Dermis microvascular lymphatic vessel endothelial cell (primary cell): ENCODE measurements around the gene CD6. TPM values are rescaled to one million over a fixed set of nuclear protein-coding genes. Genes with fewer than 3 reads are reported as not detected.
"Not testable (repeated sequence)": the region's sequence is repeated elsewhere in the genome, so short reads cannot be mapped to it uniquely, and the experiment has no call there.

ENCODE experiments used
- DNase-seq, 2 donors: peaks; one replicate each; pipeline versions ENCODE4 v3.0.0 to v3.0.0-alpha.2; 2010; ENCODE audit warnings: low read depth in 2 of 2
- total RNA-seq: library from RNA; depleted of rRNA; stranded (reverse); fragments of >200 nt; gene quantifications from 2 replicates; pipeline ENCODE4 v1.2.1, GENCODE V29; 2014

Gene CD6
- total RNA-seq, 1 donor from 2014 or later = 0.13 TPM

- DNase-seq = no peak
Observed at GRCh38 chr11:60952742-60953170, 18.7 kb upstream of the CD6 start.

- DNase-seq = peak in 1 of 2 donors; percentile 45
Observed at GRCh38 chr11:60953781-60954180, 17.7 kb upstream of the CD6 start.

- no peak for DNase-seq
Observed at GRCh38 chr11:60954421-60954820, 17.1 kb upstream of the CD6 start.

DNA sequence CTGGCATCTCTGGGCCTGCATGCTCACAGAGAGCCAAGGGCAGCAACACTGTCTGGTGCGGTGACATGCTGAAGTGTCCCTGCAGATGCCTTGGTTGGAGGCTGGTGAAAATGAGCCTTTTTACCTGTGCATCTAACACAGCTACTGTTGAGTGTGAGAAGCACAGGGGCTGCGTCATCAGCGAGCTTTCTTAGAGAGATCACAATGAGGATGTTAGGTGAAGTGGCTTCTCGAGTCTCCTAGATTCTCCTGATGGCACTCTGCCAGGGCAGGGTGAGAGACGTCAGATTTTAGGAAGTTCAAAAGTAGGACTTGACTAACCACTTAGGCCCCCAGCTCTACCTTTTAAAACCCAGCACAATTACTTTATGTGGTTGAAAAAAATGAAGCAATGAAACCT lies 15.9 kb upstream of the CD6 start:
- DNase-seq = no peak

GRCh38 chr11:60957188-60957587 lies 14.3 kb upstream of the CD6 start:
- no peak for DNase-seq

DNA sequence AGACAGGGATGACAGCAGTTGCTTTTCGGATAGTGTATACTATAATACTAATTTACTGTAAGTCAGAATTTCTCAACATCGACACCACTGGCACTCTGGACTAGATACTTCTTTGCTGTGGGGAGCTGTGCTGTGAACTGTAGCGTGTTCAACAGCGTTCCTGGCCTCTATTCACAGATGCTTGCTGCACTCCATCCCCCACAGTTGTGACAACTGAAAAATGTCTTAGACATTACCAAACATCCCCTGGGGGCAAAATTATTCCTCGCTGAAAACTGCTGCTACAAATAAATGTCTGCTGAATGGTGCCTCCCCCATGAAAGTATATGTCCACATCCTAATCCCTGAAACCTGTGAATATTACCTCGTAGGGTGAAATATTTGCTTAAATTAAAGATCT lies 12.0 kb upstream of the CD6 start:
- no peak for DNase-seq

DNA sequence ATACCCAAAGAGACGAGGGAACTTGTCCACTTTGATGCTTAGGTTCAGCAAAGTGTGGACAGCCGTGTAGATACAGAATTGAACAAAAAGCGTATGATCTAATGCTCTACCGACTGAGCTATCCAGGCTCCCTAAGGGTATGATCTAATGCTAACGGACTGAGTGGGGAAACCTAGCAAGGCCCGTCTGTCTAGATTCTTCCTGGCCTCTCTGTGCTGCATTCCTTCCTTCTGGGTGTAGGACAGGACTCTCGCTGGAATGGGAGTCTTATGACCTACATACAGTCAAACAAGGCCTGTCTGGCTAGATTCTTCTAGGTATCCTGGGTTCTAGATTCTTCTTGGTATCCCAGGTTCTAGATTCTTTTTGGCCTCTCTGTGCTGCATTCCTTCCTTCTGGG lies 11.1 kb upstream of the CD6 start:
- no peak for DNase-seq

- DNase-seq = no peak
Observed at GRCh38 chr11:60964801-60965200, 6.7 kb upstream of the CD6 start.

DNA sequence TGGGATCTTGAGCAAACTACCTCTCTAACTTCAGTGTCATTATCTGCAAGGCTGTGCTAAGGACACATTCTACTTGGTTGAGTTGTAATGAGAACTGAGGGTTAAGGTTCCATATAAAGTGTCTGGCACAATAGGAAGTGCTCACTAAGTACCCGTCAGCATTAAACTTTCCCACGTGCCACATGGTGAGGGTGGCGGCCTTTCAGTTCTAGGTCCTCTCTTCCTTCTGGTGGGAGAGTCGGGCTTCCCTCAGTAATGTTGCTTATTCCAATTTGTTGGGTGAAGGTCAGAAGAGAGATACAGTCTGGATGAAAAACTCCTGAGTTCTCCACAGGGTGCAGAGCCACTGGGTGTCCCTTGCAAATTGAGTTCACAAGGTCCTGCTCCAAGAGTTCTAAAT lies 4.6 kb upstream of the CD6 start:
- no peak for DNase-seq

DNA sequence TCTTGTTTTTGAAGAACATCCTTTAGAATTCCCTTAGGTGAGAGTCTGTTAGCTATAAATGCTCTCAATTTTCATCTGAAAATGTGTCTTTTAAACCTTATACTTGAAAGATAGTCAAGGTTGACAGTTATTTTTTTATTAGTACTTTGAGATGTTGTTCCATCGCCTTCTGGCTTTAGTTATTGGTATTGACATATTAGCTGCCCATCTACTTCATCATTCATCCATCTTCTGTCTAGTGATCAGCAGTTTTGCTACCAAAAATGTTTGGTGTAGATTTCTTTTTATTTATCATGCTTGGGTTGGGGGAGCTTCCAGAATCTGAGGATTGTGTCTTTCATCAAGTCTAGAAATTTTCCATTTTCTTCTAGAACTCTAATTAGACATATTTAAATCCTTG lies 3.3 kb upstream of the CD6 start:
- no peak for DNase-seq

- peak; percentile 7 to 42 for DNase-seq
Observed at GRCh38 chr11:60970369-60970774, 1.1 kb upstream of the CD6 start.

GRCh38 chr11:60970890-60971289 lies 590 bp upstream of the CD6 start:
- DNase-seq = no peak

- no peak for DNase-seq
Observed at GRCh38 chr11:60972182-60973030, 926 bp downstream of the CD6 start.

DNA sequence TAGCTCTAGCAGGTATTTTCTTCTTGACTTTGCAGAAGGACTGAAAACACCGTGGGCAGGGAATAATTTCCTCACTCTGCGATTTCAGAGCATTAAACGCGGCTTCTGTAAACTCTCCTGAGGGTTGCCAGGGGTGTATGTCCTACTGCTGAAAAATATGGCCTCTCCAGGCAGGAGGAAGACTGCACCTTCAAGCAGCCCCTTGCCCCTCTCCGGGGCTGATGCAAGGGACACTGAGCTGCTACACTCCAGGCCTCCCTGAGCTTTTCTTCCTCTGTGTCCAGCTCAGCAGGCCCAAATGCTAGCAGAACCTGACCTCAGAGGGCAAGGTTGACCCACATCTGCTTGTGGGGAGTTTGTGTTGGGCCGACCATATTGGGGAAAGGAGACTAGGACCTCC lies 2.2 kb downstream of the CD6 start:
- no peak for DNase-seq

- DNase-seq = not testable (repeated sequence)
Observed at GRCh38 chr11:60974316-60974715, 2.8 kb downstream of the CD6 start.

DNA sequence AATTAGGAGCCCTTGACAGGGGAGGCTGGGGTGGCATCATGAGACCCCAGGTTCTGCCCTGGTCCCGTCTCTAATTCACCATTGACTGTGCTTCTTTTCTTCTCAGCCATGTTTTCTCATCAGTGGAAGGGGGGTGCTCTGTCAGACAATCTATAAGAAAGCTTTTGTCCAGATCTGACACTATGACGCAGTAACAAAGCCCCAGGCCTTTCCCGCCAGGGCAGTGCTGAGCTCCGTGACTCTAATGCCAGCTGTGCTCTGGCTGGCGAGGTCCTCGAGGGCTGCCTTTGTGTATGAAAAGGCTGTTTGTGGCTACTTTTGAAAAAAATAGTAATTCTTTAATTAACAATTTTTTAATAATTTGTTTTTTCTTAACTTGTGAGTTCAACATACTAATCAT lies 3.2 kb downstream of the CD6 start:
- DNase-seq = no peak

DNA sequence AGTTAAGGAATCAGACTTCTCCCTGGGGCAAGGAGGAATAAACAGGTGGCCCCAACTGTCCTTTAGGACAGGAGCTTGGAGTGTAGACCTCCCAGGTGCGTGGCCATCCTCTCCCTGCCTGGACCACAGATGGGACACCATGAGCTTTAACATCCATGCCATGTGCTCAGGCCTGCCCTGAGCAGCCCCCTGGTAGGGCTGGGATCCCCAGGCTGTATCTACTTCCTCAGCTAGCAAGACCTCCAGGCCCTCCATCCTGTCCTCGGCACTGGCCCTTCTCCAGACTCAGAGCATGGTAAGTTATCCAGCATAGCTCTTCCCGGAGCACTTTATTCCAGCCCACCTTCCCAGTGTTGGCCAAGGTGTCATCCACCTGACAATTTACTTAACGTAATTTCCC lies 5.7 kb downstream of the CD6 start:
- no peak for DNase-seq

GRCh38 chr11:60977836-60978235 lies 6.4 kb downstream of the CD6 start:
- no peak for DNase-seq

DNA sequence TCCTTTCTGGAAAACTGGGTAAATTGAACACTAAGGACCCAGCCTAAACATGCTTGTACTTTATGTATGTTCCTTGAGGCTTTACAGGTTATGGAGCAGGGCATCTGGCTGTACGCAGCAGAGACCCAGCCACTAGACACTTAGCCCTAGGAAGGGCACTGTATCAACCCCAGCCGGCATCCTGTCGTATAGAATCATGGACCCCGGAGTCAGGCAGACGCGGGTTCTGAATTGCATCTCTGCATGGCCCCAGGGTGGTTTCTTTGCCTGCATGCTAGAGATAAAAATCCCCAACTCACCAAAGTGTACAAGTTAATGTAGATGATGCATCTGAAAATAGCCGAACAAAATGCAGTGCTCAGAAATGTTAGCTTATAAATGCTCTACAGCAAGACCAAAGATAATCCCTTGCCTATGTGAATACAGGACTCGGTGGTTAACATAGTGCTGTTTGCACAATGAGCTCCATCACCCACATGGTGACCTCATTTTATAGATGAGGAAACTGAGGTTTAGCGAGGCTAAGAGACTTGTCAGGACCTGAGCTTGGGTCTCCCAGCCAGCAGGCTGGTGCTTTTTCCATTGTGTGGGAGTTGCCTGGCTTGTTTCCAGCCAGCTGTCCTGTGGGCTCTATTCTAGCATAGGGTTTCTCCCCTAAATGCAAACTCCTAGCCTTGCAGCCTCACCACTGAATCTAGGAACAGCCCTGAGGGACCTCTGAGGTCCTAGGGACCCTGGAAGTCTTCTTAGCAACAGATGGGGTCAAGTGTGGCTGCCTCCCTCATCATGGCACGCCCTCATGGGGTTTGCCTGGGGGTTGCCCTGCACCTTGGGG lies 7.3 kb downstream of the CD6 start:
- no peak for DNase-seq

GRCh38 chr11:60981515-60981914 lies 10.0 kb downstream of the CD6 start:
- no peak for DNase-seq

DNA sequence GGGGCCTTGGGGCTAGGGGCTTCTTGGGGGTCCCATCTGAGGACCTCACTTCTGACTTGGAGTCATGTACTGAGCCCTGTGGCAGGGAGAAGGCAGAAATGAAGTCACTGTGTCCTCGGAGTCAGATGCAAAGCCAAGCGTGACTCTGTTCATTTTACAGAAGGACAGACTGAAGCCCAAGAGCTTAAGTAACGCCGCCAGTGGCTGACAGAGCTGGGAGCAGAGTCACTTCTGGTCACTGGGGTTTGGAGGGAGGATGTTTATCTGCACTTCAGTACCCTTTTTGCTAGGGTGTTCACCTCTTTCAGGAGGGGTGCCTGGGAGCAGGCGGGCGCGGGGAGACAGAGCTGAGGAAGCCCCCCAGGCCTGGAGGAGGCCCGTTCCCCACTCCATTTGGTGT lies 10.7 kb downstream of the CD6 start:
- DNase-seq = no peak

- no peak for DNase-seq
Observed at GRCh38 chr11:60984149-60984548, 12.7 kb downstream of the CD6 start.

GRCh38 chr11:60984636-60985035 lies 13.2 kb downstream of the CD6 start:
- DNase-seq = no peak
